Activated T-helper 2 cell treated with anti-CD3 and anti-CD28 coated beads, Interferon-gamma antibody, Interleukin-2, Interleukin-4, amounts not matched to agents 10 μg/mL and 5 μg/mL and 100 μg/mL, durations not matched to agents 14 hours and 24 hours and 36 hours (primary cell): Measurements from ENCODE around the gene EFNB1. TPM values are rescaled to one million over a fixed set of nuclear protein-coding genes. Genes with fewer than 3 reads are reported as not detected.
A peak's percentile ranks its signal among the peaks of the same experiment; 100 is the strongest.
"Not testable (repeated sequence)": the region's sequence is repeated elsewhere in the genome, so short reads cannot be mapped to it uniquely, and the experiment has no call there.

Source experiments
- DNase-seq: peaks from one replicate; pipeline ENCODE4 v3.0.0; 2021; ENCODE audit warnings: low spot score
- H3K27ac Mint-ChIP-seq: one replicate; pipeline ENCODE4 v1.8.0; 2021; ENCODE audit warnings: mixed read lengths
- H3K27me3 Mint-ChIP-seq: one replicate; pipeline ENCODE4 v1.8.0; 2021; ENCODE audit warnings: low read depth, mixed read lengths
- H3K36me3 Mint-ChIP-seq: one replicate; pipeline ENCODE4 v1.8.0; 2021; ENCODE audit warnings: low read depth, mixed read lengths
- H3K4me1 Mint-ChIP-seq: one replicate; pipeline ENCODE4 v1.8.0; 2021; ENCODE audit warnings: low read depth, mixed read lengths
- H3K4me3 Mint-ChIP-seq: one replicate; pipeline ENCODE4 v1.8.0; 2021; ENCODE audit warnings: low read depth, mild to moderate bottlenecking, moderate library complexity, mixed read lengths
- H3K9me3 Mint-ChIP-seq: one replicate; pipeline ENCODE4 v1.8.0; 2021; ENCODE audit warnings: mixed read lengths
- intact Hi-C: fragments of 100-400 bp; cut with micrococcal nuclease; formaldehyde crosslinking; loops from one replicate; pipeline ENCODE4 v1.15.1; 2023
- total RNA-seq: library from RNA; stranded (reverse); gene quantifications from 2 replicates; pipeline ENCODE4 v1.2.3, GENCODE V29; 2022

Gene EFNB1
- total RNA-seq: 7.4 and 7.6 TPM in 2 replicates

DNA sequence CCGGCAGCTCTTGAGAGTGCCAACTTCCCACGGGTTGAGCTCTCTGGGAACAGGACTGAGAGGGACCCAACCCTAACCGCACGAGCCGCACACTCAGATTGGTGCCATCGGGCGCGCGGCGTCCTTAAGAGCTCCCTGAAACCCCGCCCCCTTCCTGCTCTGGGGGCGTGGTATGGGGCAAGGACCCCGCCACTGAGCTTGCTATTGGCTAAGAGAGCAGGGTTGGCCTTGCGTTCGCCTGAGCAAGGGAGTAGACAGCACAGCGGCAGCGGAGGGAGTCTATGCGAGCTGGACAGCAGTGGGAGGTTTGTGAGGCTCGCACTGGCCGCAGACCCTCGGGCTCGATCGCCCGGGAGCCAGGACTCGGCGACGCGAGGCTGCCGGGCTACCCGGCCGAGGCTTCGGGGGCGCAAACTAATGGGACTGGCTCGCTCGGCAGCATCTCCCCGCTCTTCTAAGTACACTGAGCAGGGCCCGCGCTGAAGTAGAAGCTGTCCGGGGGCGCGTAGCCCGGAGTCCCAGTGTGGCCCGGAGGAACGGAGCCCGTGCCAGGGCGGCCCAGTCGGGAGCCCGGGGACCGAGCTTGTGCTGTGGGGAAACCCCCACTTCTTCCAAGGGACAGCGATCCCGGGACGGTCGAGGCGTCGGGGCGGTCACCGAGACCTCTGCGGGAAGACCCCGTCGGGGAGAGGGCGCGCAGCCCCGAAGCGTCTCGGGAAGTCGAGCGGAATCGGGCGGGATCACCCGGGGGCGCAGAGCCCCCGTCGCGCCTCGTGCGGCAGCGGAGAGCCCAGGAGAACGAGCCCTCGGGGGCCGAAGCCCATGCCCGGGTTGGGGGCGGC is at the start of gene EFNB1:
Gene EFNB1 (plus strand): TSS at position 282 of the 842 bp plus-strand sequence. CDS start 756 bp downstream, outside the sequence.
- intact Hi-C loops: loop anchor here (2.0 to 5.0 kb wide), 3 partner anchors 336 to 558 kb away; partner anchors contain the start of gene PJA1
- DNase-seq: peak; percentile 80
- H3K4me3 Mint-ChIP-seq: peak within 1 kb of the TSS; percentile 81

DNA sequence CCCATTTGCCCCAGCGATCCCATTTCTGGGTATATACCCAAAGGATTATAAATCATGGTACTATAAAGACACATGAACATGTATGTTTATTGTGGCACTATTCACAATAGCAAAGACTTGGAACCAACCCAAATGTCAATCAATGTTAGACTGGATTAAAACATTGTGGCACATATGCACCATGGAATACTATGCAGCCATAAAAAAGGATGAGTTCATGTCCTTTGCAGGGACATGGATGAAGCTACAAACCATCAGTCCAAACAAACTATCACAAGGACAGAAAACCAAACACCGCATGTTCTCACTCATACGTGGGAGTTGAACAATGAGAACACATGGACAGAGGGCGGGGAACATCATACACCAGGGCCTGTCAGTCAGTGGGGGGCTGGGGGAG is 47.5 kb upstream of the EFNB1 start:
- H3K9me3 Mint-ChIP-seq, H3K36me3 Mint-ChIP-seq, intact Hi-C loops, H3K27ac Mint-ChIP-seq, DNase-seq, H3K4me1 Mint-ChIP-seq, H3K4me3 Mint-ChIP-seq, H3K27me3 Mint-ChIP-seq: not testable (repeated sequence)

More for the DNA sequence above, at the start of gene EFNB1:
- peaks cover 5% of the 10 kb centered on the region for H3K27me3 Mint-ChIP-seq
- no peaks in the 10 kb centered on the region for H3K36me3 Mint-ChIP-seq
- H3K27ac Mint-ChIP-seq: peak within 1 kb of the TSS; percentile 14
- no peaks in the 10 kb centered on the region for H3K9me3 Mint-ChIP-seq
- peaks cover 16% of the 10 kb centered on the region for H3K4me1 Mint-ChIP-seq

DNA sequence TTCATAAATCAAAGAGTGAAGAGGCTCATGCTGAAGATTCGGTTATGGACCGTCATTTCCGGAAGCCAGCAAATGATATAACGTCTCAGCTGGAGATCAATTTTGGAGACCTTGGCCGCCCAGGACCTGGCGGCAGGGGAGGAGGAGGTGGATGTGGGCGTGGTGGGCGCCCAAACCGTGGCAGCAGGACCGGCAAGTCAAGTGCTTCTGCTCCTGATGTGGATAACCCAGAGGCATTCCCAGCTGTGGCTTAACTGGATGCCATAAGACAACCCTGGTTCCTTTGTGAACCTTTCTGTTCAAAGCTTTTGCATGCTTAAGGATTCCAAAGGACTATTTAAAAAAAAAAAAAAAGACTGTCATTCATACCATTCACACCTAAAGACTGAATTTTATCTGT is 44.0 kb upstream of the EFNB1 start:
- H3K36me3 Mint-ChIP-seq: no peaks in the 10 kb centered on the region
- no peak for DNase-seq
- H3K4me3 Mint-ChIP-seq: no peak overlapping the region
- no peaks in the 10 kb centered on the region for H3K4me1 Mint-ChIP-seq
- H3K9me3 Mint-ChIP-seq: no peaks in the 10 kb centered on the region
- H3K27me3 Mint-ChIP-seq: no peaks in the 10 kb centered on the region
- intact Hi-C loops: no loop called here
- no peak overlapping the region for H3K27ac Mint-ChIP-seq

DNA sequence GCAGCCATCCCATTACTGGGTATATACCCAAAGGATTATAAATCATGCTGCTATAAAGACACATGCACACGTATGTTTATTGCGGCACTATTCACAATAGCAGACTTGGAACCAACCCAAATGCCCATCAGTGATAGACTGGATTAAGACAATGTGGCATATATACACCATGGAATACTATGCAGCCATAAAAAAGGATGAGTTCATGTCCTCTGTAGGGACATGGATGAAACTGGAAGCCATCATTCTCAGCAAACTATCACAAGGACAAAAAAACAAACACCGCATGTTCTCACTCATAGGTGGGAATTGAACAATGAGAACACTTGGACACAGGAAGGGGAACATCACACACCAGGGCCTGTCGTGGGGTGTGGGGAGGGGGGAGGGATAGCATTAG is 42.2 kb upstream of the EFNB1 start:
- intact Hi-C loops, H3K27me3 Mint-ChIP-seq, H3K27ac Mint-ChIP-seq, H3K4me3 Mint-ChIP-seq, H3K36me3 Mint-ChIP-seq, H3K9me3 Mint-ChIP-seq, H3K4me1 Mint-ChIP-seq, DNase-seq: not testable (repeated sequence)

DNA sequence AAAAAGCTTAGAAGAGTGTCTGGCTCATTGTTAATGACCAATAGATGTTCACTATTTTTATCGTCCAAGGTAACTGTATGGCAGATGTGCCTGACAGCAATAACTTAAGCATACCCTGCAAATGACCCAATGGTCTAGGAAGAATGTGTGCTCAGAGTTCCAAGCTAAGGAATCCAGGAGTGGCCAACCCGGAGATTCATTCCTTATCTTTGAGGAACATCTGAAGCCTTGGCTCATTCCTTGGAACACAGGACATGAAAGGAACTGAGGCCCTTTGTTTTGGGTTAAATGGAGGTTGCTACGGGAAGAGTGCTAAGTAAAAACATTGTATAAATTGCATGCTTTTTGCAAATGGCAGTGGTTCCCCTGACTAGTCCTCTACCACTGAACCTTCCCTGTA is 38.9 kb upstream of the EFNB1 start:
- H3K27me3 Mint-ChIP-seq: no peaks in the 10 kb centered on the region
- no peaks in the 10 kb centered on the region for H3K36me3 Mint-ChIP-seq
- intact Hi-C loops: no loop called here
- H3K27ac Mint-ChIP-seq: no peak overlapping the region
- no peak overlapping the region for H3K4me3 Mint-ChIP-seq
- no peaks in the 10 kb centered on the region for H3K9me3 Mint-ChIP-seq
- peaks cover 2% of the 10 kb centered on the region for H3K4me1 Mint-ChIP-seq
- no peak for DNase-seq

DNA sequence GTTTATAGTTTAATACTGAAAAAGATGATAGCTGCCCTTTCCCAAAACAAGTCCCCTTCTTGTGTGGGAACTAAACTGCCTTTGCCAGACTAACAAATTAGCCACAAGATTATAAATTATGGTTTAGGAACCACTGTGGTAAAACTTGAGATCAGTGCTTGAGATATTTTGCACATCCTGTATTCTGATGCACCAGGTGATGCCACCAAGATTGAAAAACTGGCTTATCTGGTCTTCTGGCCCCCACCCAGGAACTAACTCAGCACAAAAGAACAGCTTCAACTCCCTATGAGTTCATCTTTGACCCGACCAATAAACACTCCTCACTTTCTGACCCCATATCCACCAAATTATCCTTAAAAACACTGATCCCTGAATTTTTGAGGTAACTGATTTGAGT is 36.7 kb upstream of the EFNB1 start:
- intact Hi-C loops: no loop called here
- Mint-ChIP-seq H3K9me3 (no peaks in the 10 kb centered on the region), H3K27ac (peak overlapping the region; percentile 7), H3K4me3 (no peak overlapping the region), H3K4me1 (peaks cover 2% of the 10 kb centered on the region), H3K36me3 (no peaks in the 10 kb centered on the region), H3K27me3 (no peaks in the 10 kb centered on the region)
- no peak for DNase-seq

DNA sequence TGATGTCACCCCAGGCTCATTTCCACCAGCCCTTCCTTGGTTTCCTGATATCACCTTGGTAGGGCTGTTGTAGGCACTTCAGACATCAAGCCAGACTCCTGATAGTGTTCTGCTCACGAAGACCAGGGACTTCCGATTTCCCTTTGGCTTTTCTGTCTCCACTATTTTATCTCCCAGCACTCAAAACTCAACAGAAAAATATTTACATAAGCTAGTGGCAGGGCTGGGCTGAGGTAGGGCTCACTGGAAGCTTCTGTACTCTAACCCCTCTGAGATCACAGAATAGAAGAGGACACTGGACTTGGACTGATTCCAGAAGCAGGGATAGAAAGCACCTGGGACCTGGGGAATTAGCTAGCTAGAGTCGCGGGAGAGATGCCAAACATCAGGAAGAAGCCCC is 34.4 kb upstream of the EFNB1 start:
- DNase-seq: no peak
- peaks cover 2% of the 10 kb centered on the region for H3K4me1 Mint-ChIP-seq
- H3K4me3 Mint-ChIP-seq: no peak overlapping the region
- no peaks in the 10 kb centered on the region for H3K36me3 Mint-ChIP-seq
- H3K27ac Mint-ChIP-seq: no peak overlapping the region
- peaks cover 12% of the 10 kb centered on the region for H3K9me3 Mint-ChIP-seq
- no peaks in the 10 kb centered on the region for H3K27me3 Mint-ChIP-seq
- intact Hi-C loops: no loop called here

DNA sequence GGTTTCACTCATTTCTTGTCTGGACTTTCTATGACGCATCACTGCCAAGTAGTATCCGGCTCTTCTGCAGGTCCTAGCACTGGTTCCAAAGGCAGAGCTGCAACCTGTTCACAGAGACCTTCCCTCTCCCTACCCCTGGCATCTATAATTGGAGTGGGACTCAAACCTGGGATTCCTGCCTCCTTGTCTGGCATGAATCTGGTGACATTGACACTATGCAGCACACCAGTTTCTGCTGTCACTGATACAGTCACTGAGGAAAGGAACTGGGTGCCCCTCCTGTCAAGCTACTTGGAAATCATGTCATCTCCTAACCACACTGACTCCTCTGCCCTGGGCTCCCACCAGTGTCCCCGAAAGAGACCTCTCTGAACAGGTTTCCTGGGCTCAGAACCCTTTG is 33.1 kb upstream of the EFNB1 start:
- no peaks in the 10 kb centered on the region for H3K36me3 Mint-ChIP-seq
- no peak for DNase-seq
- intact Hi-C loops: no loop called here
- no peaks in the 10 kb centered on the region for H3K27me3 Mint-ChIP-seq
- H3K4me3 Mint-ChIP-seq: no peak overlapping the region
- H3K4me1 Mint-ChIP-seq: peaks cover 2% of the 10 kb centered on the region
- H3K27ac Mint-ChIP-seq: no peak overlapping the region
- peaks cover 25% of the 10 kb centered on the region for H3K9me3 Mint-ChIP-seq

DNA sequence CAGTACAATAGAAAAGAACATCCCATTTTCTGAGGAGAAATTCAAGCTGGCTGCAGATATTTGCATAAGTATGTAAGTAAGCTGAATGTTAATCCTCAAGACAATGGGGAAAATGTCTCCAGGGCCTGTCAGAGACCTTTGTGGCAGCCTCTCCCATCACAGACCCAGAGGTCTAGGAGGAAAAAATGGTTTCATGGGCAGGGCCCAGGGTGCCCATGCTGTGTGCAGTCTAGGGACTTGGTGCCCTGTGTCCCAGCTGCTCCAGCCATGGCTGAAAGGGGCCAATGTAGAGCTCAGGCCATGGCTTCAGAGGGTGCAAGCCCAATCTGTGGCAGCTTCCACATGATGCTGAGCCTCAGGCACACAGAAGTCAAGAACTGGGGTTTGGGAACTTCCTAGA is 30.4 kb upstream of the EFNB1 start:
- DNase-seq, H3K36me3 Mint-ChIP-seq, H3K27me3 Mint-ChIP-seq, H3K27ac Mint-ChIP-seq, H3K4me1 Mint-ChIP-seq, H3K4me3 Mint-ChIP-seq, intact Hi-C loops: not testable (repeated sequence)
- peaks cover 25% of the 10 kb centered on the region for H3K9me3 Mint-ChIP-seq

DNA sequence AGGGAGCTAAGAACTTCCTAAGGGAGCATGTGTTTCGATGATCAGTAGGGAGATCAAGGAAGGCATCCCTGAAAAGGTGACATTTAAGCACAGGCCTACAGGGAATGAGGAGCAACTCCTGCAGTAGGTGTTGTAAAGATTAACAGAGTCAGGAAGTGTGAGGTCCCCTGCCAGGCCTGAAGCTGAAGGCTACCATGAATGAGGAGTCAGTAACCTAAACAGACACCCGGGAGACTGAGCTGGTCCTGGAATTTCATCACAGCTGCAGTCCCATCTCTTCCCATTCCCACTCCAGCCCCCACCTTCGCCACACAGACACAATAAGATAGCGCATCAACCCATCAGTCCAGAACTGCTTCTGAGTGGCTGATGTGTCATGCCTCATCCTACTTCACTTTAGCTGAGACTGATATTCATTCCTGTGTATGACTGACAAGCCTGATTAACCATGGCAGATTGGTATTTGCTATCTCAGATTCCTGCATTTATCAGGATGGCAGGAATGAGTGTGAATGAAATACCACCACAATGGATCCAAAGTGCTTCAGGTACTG is 27.0 kb upstream of the EFNB1 start:
- Mint-ChIP-seq H3K9me3 (peaks cover 25% of the 10 kb centered on the region), H3K27ac (no peak overlapping the region), H3K4me3 (no peak overlapping the region), H3K27me3 (peaks cover 2% of the 10 kb centered on the region), H3K4me1 (no peaks in the 10 kb centered on the region), H3K36me3 (no peaks in the 10 kb centered on the region)
- no peak for DNase-seq
- intact Hi-C loops: no loop called here

DNA sequence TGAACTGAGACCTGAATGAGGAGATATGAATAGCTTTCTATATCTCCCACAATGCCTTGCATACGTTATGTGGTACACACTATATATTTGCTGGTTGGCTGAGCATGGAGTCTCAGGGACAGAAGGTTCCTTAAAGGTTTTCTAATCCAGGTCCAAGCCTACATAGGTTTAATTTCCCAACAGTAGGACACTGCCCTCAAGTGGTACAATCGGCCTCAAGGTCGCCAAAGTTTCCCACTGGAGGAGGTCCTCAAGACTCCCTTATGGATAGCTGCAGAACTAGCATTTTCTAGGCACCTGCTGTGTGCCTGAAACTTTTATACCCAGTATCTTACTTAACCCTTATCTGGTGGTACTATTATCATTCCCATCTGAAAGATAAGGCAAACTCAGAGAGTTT is 21.0 kb upstream of the EFNB1 start:
- no peaks in the 10 kb centered on the region for H3K9me3 Mint-ChIP-seq
- H3K27me3 Mint-ChIP-seq: peaks cover 12% of the 10 kb centered on the region
- intact Hi-C loops: loop anchor here (2.0 kb wide), 1 partner anchor 75 kb away; no protein-coding TSS in a partner anchor
- no peaks in the 10 kb centered on the region for H3K36me3 Mint-ChIP-seq
- H3K4me1 Mint-ChIP-seq: no peaks in the 10 kb centered on the region
- DNase-seq: no peak
- no peak overlapping the region for H3K4me3 Mint-ChIP-seq
- H3K27ac Mint-ChIP-seq: no peak overlapping the region

DNA sequence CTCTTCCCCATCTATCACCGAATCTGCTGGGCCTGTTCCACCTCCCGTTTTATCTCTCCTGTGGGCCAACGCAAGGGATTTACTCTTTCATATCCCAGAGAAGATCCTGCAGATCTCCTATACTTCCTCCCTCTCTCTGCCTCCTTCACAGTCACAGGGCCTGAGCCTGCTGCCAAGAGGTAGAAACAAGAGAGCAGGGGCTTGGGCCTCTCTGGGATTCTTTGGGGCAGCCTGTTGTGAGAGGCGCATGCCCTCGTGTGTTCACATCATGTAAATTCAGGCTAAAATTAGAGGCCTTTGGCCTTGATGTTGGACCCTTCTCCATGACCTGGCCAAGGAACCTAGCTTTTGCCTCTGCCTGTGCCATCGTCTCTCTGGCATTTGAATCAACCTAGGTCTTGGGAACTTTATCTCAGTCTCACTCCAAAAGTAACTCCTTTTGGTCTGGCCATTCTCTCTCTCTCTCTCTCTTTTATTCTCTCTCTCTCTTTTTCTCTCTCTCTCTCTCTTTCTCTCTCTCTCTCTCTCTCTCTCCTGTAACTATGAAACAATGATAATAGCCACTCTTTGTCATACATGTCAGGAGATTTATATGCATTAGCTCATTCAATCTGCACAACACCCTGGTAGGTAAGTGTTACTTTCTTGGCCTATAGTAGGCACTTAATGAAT is 20.0 kb upstream of the EFNB1 start:
- Mint-ChIP-seq H3K27me3 (peaks cover 9% of the 10 kb centered on the region), H3K4me3 (no peak overlapping the region), H3K27ac (no peak overlapping the region), H3K9me3 (no peaks in the 10 kb centered on the region), H3K4me1 (no peaks in the 10 kb centered on the region), H3K36me3 (no peaks in the 10 kb centered on the region)
- intact Hi-C loops: loop anchor here (2.0 kb wide), 1 partner anchor 76 kb away; no protein-coding TSS in a partner anchor
- DNase-seq: no peak
